Measurements from ENCODE around the gene AMFR. TPM values are rescaled to one million over a fixed set of nuclear protein-coding genes. Genes with fewer than 3 reads are reported as not detected.
A peak's percentile ranks its signal among the peaks of the same experiment; 100 is the strongest.

Gene AMFR
- total and polyA plus RNA-seq, 3 donors from 2014 or later = 258 to 337 (median 287) TPM

DNA sequence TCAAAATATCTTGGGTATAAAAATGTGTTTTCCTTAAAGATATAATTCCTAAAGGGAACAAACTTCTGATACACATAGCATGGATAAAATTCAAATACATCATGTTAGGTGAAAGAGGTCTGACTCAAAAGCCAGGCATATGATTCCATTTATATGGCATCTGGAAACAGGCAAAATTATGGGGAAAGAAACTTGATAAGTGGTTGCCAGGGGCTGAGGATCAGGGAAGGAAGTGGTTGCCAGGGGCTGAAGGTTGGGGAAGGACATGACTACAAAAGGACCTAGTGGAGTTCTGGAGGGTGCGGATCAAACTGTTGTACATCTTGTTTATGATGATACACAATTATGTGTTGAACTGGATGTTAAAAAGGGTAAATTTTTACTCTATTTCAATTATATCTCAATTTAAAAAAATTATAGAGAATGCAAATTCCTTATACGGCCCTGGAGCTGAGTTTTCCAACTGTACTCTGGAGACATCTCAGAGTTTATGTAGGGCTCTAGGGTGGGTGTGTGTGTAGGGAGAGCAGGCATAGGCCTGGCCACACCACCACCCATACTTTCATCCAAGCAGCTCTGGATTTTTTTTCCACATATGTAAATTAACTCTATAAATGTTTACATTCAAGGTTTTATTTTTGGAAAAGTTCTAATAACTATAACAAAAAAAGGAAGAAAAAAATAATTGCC, 55.0 kb downstream of the AMFR start:
- Histone ChIP-seq H3K9me3 (no peaks in the 10 kb centered on the region), H3K36me3 (ENCODE audit: low read depth, missing control alignments) (no peaks in the 10 kb centered on the region), H3K27ac (peak overlapping the region in 1 of 2 donors; percentile 64), H3K27me3 (no peaks in the 10 kb centered on the region), H3K4me1 (peaks cover 22% of the 10 kb centered on the region), H3K4me3 (no peak overlapping the region)
- intact Hi-C loops (cut with DNase I; ENCODE audit: low total_unique reads) = no loop called here
- WGBS, 2 donors = 56 to 77% methylated on average over 2 of the region's 2 CpGs
- DNase-seq = no peak
- TF ChIP-seq, protein P1, sequence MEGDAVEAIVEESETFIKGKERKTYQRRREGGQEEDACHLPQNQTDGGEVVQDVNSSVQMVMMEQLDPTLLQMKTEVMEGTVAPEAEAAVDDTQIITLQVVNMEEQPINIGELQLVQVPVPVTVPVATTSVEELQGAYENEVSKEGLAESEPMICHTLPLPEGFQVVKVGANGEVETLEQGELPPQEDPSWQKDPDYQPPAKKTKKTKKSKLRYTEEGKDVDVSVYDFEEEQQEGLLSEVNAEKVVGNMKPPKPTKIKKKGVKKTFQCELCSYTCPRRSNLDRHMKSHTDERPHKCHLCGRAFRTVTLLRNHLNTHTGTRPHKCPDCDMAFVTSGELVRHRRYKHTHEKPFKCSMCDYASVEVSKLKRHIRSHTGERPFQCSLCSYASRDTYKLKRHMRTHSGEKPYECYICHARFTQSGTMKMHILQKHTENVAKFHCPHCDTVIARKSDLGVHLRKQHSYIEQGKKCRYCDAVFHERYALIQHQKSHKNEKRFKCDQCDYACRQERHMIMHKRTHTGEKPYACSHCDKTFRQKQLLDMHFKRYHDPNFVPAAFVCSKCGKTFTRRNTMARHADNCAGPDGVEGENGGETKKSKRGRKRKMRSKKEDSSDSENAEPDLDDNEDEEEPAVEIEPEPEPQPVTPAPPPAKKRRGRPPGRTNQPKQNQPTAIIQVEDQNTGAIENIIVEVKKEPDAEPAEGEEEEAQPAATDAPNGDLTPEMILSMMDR (IDR thresholded peaks at IDR 0.05) = no peak
- TF ChIP-seq POLR2A (IDR thresholded peaks at IDR 0.05) = no peak

DNA sequence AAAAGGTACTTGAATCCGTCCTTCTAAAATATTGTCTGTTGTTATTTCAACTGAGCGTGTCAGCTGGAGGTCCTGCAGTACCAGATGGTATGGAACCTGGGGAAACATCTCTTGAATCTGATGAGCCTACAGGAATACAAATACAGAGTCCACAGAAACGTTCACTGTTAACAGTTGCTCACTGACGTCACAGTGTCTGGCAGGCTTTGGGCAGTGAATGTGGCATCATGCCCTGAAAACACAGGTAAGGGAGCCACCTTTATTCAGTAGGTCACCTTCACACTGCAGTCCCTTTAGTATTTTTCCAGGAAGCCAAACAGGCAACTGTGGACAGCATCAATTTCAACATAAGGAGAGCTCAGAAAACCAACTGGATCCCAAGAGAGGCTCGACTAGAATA, 56.1 kb downstream of the AMFR start:
- 92 to 96% methylated on average over 5 of the region's 5 CpGs for WGBS, 2 donors

DNA sequence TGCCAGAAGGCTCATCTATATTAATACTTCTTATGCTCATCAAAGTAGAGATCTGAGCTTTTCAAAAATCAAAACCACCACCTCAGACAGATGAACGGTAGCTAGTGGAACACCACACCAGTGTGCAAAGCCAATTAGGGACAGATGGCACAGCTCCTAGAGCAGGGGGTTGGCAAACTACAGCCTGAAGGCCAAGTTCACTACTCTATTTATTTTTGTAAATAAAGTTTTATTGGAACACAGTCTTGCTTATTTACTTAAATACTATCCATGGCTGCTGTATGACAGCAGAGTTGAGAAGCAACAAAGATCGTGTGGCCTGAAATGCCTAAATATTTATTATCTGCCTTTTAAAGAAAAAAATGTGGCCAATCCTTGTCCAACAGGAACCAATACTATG, 56.8 kb downstream of the AMFR start:
- no peaks in the 10 kb centered on the region for H3K36me3 ChIP-seq (ENCODE audit: low read depth, missing control alignments)

More for the DNA sequence above, 56.1 kb downstream of the AMFR start:
- H3K27me3 ChIP-seq = no peaks in the 10 kb centered on the region
- no peaks in the 10 kb centered on the region for H3K9me3 ChIP-seq
- no peak overlapping the region for H3K27ac ChIP-seq
- no peaks in the 10 kb centered on the region for H3K36me3 ChIP-seq (ENCODE audit: low read depth, missing control alignments)
- peaks cover 22% of the 10 kb centered on the region for H3K4me1 ChIP-seq
- TF ChIP-seq, protein P1 (IDR thresholded peaks at IDR 0.05) = no peak
- TF ChIP-seq POLR2A (IDR thresholded peaks at IDR 0.05) = no peak
- H3K4me3 ChIP-seq = no peak overlapping the region
- intact Hi-C loops (cut with DNase I; ENCODE audit: low total_unique reads) = no loop called here
- DNase-seq = no peak

DNA sequence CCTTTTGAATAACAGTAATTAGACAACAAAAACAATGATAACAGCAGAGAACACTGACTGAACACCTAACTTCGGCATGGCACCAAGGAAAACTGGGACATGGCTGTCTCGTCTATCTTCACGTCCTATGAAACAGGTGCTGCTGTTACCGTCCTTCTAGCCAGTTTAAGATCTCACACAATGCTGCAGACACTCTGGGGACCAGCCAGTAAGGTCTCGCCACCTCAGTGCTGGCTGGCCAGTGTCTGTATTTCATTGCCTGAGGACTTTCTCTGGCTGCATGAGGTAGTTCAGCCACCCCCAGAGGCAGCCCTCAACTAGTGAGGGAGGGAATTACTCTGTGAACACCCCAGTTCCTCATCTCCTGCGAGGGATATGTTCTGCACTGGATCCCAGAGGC, 57.6 kb downstream of the AMFR start:
- Histone ChIP-seq H3K36me3 (ENCODE audit: low read depth, missing control alignments) (no peaks in the 10 kb centered on the region), H3K9me3 (no peaks in the 10 kb centered on the region), H3K27me3 (no peaks in the 10 kb centered on the region), H3K4me1 (peaks cover 22% of the 10 kb centered on the region), H3K27ac (no peak overlapping the region), H3K4me3 (no peak overlapping the region)
- intact Hi-C loops (cut with DNase I; ENCODE audit: low total_unique reads) = no loop called here
- TF ChIP-seq POLR2A (IDR thresholded peaks at IDR 0.05) = no peak
- TF ChIP-seq, protein P1 (IDR thresholded peaks at IDR 0.05) = no peak
- 97 to 100% methylated on average over 6 of the region's 6 CpGs for WGBS, 2 donors
- no peak for DNase-seq

More for the DNA sequence above, 56.8 kb downstream of the AMFR start:
- Histone ChIP-seq H3K27ac (no peak overlapping the region), H3K9me3 (no peaks in the 10 kb centered on the region), H3K4me3 (no peak overlapping the region), H3K4me1 (peaks cover 22% of the 10 kb centered on the region), H3K27me3 (no peaks in the 10 kb centered on the region)
- TF ChIP-seq POLR2A (IDR thresholded peaks at IDR 0.05) = no peak
- TF ChIP-seq, protein P1 (IDR thresholded peaks at IDR 0.05) = no peak
- intact Hi-C loops (cut with DNase I; ENCODE audit: low total_unique reads) = no loop called here
- 89 to 98% methylated on average over 2 of the region's 2 CpGs for WGBS, 2 donors
- no peak for DNase-seq

DNA sequence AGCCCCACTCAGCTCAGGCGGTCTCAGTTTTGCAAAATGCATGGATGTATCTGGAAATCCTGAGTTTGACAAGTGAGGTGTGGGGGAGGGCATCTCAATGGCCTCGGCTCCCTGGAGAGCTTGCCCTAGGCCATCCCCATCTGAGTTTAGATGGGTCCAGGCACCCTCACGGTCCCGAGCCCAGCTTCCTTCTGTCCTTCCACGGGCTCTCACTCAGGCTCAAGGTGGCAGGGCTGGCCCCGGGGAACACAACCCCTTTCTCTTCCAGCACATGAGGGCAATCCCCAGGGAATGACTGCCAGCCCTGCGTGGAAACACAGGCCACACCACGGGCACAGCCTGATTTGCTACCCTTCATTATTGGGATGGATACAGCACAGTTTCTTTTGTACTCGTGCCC, 58.4 kb downstream of the AMFR start:
- Histone ChIP-seq H3K4me3 (no peak overlapping the region), H3K9me3 (no peaks in the 10 kb centered on the region), H3K27ac (no peak overlapping the region), H3K4me1 (peaks cover 19% of the 10 kb centered on the region), H3K36me3 (ENCODE audit: low read depth, missing control alignments) (no peaks in the 10 kb centered on the region), H3K27me3 (no peaks in the 10 kb centered on the region)
- DNase-seq = no peak
- intact Hi-C loops (cut with DNase I; ENCODE audit: low total_unique reads) = no loop called here
- WGBS, 2 donors = 89 to 98% methylated on average over 8 to 9 of the region's 9 CpGs
- TF ChIP-seq POLR2A (IDR thresholded peaks at IDR 0.05) = no peak
- TF ChIP-seq, protein P1 (IDR thresholded peaks at IDR 0.05) = no peak

Data from testis (tissue), 3 donors.